Measurements from ENCODE around the gene AATK.

The AATK gene

DNA sequence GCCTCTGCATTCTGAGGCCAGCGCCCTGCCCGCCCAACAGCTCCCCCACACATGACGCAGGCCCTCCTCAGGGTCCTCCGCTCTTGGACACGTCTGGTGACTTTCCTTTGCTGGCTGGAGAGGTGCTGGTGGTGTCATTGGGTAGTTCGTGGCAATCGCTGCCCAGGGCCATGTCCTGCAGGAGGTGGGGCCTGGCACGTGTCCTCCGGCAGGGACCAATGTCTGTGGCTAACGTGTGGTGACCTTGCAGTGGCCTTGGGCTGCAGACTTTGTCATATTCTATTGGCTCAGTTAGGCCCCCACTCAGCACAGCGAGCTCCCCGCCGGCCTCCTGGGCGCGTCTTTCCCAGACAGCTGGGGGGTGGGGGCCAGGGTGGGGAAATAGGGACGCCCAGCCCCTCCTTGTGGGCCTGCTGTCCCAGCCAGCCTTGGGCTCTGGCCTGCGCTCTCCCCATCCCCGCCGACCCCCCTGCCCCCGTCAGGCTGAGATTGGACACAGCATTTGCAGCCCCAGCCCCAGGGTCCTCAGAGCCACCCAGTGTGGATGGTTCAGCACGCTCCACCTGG lies 52.8 kb downstream of the AATK start:
- no peak for DNase-seq (ENCODE audit: low spot score)

DNA sequence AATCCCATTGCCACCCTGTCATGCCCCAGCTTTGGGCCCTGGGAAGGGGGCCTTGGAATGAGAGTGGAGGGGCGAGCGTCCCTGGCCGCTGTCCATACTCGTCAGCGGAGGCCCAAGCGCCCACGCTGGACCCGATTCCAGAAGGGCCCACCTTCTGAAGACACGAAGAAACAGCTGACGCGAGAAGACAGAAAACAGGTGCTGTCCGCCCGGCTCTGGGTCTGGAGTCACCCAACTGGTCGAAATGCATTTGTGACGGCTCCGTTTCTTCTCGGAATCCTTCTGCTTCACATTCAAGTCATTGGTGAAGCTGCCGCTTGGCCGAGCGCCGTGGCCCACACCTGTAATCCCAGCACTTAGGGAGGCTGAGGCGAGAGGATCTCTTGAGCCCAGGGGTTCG lies 53.6 kb downstream of the AATK start:
- DNase-seq (ENCODE audit: low spot score): no peak

GRCh38 chr17:81111066-81111465 lies 55.0 kb downstream of the AATK start:
- DNase-seq (ENCODE audit: low spot score): no peak

GRCh38 chr17:81110488-81111040 lies 55.5 kb downstream of the AATK start:
- no peak for DNase-seq (ENCODE audit: low spot score)

DNA sequence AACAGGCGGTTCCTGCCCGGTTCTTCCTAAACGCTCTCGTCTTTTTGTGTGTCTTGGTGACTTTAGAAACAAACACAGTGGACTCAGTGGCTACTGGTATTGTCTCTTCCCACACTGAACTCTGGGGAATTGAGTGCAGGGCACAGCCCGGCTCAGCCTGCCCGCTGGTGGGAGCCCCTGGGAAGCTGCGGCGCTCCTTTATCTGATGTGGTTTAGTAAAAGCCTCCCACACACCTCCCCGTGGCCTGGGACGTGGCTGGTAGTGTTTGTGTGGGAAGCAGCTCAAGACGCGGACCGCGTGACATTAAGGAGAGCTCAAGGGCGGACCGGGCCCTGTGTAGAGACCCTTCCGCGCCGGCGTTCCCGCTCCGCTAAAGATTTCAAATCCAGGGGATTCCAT lies 56.1 kb downstream of the AATK start:
- no peak for DNase-seq (ENCODE audit: low spot score)

DNA sequence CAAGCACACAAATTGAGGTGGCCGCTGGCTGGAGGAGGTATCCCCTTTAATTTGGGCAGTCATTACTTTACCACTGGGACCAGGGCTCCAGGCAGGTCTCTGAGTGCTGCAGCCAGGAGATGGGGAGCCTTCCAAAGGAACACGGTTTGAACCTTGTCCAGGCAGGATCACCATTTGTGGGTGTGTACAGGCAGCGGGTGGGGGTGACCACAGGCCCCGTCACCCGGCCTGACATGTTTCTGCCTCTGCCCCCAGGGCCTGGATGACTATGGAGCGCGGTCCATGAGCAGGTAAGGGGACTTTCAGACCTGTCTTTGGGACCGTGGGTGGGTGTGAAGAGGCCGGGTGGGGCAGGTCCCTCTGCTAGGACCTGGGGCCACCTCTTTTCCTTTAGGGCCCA lies 57.8 kb downstream of the AATK start:
- DNase-seq (ENCODE audit: low spot score): no peak

GRCh38 chr17:81106716-81107115 lies 59.3 kb downstream of the AATK start:
- DNase-seq (ENCODE audit: low spot score): no peak

DNA sequence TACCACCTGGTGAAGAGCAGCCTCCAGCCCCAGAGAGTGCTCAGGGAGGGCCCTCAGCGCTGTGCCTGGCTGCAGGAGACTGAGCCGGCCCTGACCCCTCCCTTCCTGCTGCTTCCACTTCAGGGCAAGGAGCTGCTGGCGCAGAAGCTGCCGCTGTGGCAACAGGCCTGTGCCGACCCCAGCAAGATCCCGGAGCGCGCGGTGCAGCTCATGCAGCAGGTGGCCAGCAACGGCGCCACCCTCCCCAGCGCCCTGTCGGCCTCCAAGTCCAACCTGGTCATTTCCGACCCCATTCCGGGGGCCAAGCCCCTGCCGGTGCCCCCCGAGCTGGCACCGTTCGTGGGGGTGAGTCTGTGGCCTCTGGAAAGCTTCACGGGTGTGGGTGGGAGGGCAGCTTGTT lies 62.6 kb downstream of the AATK start:
- DNase-seq (ENCODE audit: low spot score): no peak

GRCh38 chr17:81102869-81103268 lies 63.2 kb downstream of the AATK start:
- DNase-seq (ENCODE audit: low spot score): no peak

DNA sequence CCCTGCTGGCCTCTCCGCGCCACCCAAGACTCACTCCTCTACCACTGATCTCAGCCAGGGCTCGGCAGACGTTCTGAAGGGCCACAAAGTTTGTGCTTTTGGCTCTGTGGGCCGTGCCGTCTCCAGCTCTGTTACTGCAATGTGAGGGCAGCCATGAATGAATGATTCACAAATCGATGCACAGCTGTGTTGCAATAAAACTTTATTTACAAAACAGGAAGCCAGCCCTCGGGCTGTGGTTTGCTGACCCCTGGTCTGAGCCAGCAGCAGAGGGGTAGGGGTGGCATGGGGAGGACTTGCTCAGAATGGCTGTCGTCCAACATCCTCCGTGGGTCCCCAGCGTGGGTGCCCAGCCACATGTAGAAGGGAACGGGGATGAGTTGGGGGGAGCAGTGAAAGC lies 63.7 kb downstream of the AATK start:
- DNase-seq (ENCODE audit: low spot score): no peak

GRCh38 chr17:81101614-81102306 lies 64.3 kb downstream of the AATK start:
- DNase-seq (ENCODE audit: low spot score): peak; percentile 97

- DNase-seq (ENCODE audit: low spot score): no peak
Observed at GRCh38 chr17:81100668-81101067, 65.4 kb downstream of the AATK start.

GRCh38 chr17:81099888-81100287 lies 66.1 kb downstream of the AATK start:
- DNase-seq (ENCODE audit: low spot score): no peak

DNA sequence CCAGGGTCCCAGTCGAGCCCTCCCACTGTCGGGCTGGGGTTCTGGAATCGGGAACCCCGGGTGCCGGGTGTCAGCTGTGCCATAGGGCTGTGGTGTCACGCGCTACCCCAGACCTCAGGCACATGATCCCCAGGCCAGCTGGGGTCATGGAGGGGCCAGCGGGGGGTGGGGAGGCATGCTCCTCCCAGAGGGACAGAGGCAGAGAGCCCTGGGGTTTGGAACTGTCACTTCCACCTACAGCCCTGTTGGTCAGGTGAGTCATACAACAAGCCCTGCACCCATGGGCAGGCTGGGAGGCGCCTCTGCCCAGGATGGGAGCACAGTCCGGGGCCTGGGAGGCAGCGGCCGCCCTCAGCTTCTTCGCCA lies 68.1 kb downstream of the AATK start:
- DNase-seq (ENCODE audit: low spot score): peak; percentile 51

DNA sequence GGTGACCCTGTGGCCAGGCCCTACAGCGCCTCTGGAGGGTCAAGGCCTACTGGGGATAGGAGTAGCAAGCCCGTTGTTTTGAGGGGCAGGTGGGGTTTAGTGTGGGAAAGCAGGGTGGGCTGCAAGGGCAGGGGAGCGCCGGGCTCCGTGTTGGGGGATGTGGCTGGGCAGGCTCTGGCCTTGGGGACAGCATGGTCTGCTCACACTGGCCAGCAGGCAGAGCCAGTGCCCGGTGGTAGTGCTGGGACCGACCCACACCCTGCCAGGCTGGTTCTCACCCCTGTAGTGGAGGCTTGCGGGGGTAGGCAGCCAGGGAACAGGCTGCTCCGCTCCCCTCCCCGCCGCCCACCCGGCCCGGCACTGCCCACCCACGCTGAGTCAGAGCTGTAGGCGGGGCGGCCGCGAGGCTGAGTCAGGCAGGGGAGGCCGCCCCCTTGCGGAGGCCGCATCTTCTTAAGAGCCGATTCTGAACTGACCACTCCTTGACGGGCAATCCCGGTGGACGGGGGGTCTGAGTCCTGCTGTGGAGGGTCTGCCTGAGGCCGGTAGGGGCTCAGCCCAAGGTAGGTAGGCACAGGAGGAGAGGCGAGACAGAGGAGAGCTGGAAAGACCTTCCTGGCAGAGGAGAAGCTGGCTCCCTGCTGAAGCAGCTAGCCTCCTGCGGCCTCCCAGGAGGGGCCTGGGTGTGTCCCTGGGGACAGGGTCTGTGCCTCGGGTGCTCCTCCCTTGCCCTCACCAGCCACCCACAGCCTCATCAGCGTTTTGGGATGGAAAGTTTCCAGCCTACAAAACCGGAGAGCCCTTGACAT lies 68.7 kb downstream of the AATK start:
- DNase-seq (ENCODE audit: low spot score): peak; percentile 92

DNA sequence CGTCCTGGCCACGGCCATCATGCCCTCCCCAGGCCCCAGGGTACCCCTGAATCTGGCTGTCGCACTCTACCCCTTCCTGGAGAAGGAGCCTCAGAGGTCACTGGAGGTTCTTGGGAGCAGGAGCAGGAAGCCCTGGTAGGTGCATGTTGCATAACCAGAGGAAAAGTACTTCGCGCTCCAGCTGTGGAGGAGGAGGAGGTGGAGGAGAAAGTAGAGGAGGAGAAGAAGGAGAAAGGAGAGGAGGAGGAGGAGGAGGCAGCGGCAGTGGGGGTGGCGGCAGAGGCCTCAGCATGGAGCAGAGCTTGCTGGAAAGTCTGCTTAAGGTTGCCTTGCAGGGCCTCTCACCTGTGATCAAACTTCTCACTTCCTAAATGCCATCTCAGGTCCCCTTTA lies 69.3 kb downstream of the AATK start:
- no peak for DNase-seq (ENCODE audit: low spot score)

- DNase-seq (ENCODE audit: low spot score): no peak
Observed at GRCh38 chr17:81095383-81095762, 70.6 kb downstream of the AATK start.

DNA sequence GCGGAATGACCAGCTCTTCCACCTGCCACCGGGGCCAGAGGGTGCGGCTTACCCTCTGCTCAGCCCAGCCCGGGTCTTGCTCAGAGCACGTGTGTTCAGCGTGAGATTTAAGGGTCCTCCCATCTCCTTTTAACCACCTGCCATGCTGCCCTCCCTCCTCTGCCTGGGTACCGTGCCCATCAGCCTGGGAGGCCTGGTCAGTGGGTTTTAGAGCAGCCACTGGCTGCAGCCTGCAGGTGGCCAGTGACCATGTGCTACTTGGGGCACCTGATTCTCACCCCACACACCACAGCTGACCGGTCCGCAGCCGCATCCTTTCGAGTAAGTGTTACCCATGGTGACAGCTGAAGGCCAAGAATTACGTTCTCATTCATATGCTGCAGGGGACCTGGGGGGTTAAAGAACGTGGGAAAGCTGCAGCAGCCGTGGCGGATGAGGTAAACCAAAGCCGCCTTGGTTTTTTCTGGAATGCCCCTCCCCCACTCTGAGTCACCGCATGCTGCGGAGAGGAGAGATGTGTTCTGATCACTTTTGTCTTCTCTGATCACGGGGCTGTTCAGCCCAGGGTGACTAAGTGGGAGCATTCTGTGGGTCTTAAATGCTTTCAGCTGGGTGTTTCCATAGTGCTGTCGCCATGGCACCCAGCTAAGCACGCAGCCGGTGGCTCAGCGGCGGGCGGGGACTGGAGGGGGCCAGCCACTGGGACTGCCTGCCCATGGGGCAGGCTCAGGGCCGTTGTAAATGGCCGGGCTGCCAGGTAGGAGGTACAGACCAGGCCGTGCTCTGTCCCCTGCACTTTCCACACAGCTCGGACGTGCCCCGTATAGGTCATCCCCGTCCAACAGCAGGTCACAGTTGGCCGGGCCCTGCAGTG lies 71.3 kb downstream of the AATK start:
- peak; percentile 100 for DNase-seq (ENCODE audit: low spot score)

DNA sequence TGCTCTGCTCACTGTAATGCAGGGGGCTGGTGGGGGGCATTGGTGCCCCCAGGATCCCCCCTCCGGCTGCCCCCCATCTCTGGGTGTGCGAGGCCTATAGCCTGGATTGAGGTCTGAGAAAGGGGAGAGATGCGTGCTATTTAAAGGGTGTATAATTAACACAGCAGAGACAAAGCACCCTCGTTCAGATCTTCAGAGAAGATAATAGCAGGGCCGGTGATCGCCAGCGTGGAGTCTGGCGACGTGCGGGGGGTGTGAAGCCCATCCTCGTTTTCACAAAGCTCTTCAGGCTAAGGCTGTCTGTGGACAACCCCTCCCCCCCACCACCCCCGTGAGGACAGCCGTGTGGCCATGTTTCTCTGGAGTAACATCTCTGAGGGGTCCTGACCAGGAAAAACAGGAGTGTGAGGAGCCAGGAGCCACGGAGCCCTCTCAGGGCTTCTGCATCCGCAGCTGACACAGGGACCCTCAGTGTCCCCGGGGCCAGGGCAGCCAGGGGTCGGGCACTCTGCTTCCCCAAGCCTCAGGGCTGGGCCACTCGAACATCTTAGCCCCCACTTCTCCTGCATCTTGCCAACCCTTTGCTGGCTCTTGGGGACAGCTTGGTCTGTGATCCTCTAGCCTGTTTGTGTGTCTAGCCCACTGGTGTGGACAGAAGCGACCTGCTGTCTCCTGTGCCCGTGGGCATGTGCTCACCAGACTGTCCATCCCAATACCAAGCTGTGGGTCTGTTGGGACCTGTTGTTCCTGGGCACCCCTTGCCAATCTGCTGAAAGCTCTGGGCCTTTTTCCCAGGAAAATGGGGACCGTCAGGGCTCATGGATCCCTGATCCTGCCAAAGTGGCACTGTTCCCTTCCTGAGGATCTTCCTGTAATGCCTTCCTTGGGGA lies 72.2 kb downstream of the AATK start:
- DNase-seq (ENCODE audit: low spot score): no peak

DNA sequence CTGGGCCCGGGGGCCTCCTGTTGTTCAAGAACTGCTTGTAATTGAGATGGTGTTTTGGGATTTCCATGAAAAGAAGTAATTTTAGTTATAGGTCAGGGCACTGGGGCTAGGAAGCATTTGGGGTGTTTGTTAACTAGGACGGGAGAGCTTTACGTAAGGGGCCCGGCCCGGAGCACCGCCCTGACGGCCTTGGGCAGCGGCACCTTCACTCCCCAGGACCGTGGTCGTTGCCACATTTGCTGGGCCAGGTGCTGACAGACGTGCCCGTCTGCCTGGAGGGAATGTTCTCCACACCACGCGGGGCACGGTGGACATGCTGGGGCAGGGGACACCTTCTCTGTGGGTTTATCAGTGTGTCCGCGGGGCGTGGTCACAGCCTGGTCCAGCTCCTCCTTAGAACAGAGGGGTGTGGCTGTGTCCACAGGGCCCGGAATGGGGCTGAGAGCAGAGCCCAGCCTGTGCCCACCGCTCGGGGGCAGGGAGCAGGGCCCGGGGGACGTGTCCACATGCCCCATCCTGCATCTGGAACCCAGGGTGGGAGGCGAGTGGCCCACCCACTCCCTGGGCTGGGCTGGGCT lies 73.4 kb downstream of the AATK start:
- no peak for DNase-seq (ENCODE audit: low spot score)

All from hepatic stellate cell (primary cell).